Epithelial cell of proximal tubule (primary cell): ENCODE data around the gene YES1. TPM values are rescaled to one million over a fixed set of nuclear protein-coding genes. Genes with fewer than 3 reads are reported as not detected.

Source experiments
- DNase-seq: peaks from one replicate; pipeline ENCODE4 v3.0.0-alpha.2; 2011; ENCODE audit warnings: low read depth
- H3K4me3 ChIP-seq: 2 replicates; pipeline ENCODE4 v1.5.1; 2011; ENCODE audit warnings: low read depth, mild to moderate bottlenecking, low read length
- total RNA-seq: library from RNA; depleted of rRNA; stranded (reverse); fragments of >200 nt; gene quantifications from 2 replicates; pipeline ENCODE4 v1.2.3, GENCODE V29; 2015
- TF ChIP-seq, protein P1 (sequence below): conservative IDR thresholded peaks from 2 replicates; pipeline ENCODE4 v1.5.1; 2012; ENCODE audit warnings: low read depth, mild to moderate bottlenecking, low read length

YES1 gene
- total RNA-seq, 1 donor from 2014 or later: 109 TPM

DNA sequence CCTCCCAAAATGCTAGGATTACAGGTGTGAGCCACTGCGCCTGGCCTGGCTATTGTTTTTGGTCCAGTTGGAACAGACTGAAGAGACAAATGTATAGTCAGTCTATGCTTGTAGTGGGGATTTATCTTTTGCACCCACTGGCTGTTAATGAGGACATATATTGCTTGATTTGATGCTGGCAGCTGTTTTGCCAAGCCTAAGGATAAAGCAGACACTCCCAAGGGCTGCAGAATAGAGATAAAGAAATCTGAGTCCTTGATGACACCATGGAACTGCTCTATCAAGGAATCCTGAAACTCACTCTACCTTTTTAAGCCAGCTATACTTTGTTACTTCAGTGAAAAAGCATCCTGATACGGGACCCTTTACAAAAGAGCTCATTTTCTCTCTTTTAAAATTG lies 56.5 kb downstream of the YES1 start:
- TF ChIP-seq, protein P1, sequence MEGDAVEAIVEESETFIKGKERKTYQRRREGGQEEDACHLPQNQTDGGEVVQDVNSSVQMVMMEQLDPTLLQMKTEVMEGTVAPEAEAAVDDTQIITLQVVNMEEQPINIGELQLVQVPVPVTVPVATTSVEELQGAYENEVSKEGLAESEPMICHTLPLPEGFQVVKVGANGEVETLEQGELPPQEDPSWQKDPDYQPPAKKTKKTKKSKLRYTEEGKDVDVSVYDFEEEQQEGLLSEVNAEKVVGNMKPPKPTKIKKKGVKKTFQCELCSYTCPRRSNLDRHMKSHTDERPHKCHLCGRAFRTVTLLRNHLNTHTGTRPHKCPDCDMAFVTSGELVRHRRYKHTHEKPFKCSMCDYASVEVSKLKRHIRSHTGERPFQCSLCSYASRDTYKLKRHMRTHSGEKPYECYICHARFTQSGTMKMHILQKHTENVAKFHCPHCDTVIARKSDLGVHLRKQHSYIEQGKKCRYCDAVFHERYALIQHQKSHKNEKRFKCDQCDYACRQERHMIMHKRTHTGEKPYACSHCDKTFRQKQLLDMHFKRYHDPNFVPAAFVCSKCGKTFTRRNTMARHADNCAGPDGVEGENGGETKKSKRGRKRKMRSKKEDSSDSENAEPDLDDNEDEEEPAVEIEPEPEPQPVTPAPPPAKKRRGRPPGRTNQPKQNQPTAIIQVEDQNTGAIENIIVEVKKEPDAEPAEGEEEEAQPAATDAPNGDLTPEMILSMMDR: no peak
- H3K4me3 ChIP-seq: no peak overlapping the region

DNA sequence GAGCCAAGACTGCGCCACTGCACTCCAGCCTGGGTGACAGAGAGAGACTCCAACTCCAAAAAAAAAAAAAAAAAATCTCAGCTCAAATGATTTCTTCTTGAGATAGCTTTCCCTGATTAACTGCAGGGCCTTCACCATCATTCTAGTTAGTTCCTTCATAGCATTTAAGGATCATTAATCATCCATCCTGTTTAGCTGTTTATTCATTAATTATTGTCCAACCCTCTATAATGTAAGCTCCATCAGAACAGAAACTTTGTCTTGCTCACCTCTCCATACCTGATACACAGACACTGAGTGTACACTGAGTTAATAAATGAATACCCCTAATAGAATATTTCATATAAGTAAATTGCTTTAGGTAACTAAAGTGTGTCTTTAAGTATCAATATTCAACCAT lies 57.4 kb downstream of the YES1 start:
- H3K4me3 ChIP-seq: no peak overlapping the region
- peak; percentile 12 for DNase-seq
- TF ChIP-seq, protein P1: no peak

More for the DNA sequence above, 56.5 kb downstream of the YES1 start:
- DNase-seq: no peak

DNA sequence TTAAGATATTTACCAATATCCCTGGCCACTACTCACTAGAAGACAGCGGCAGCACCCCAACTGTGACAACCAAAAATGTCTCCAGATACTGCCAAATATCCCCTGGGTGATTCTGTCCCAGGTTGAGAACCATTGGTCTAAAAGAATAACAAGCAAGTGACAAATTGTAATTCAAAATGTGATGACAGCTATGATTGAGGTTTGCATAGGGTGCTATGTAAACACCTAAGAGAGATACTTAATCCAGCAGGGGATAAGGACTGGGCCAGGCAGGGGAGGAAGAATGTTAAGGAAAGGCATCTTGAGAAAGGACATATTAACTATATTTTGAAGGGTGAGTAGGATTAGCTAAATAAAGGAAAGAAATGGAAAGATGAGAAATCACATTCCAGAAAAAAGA lies 61.6 kb downstream of the YES1 start:
- TF ChIP-seq, protein P1: no peak
- H3K4me3 ChIP-seq: no peak overlapping the region
- no peak for DNase-seq

DNA sequence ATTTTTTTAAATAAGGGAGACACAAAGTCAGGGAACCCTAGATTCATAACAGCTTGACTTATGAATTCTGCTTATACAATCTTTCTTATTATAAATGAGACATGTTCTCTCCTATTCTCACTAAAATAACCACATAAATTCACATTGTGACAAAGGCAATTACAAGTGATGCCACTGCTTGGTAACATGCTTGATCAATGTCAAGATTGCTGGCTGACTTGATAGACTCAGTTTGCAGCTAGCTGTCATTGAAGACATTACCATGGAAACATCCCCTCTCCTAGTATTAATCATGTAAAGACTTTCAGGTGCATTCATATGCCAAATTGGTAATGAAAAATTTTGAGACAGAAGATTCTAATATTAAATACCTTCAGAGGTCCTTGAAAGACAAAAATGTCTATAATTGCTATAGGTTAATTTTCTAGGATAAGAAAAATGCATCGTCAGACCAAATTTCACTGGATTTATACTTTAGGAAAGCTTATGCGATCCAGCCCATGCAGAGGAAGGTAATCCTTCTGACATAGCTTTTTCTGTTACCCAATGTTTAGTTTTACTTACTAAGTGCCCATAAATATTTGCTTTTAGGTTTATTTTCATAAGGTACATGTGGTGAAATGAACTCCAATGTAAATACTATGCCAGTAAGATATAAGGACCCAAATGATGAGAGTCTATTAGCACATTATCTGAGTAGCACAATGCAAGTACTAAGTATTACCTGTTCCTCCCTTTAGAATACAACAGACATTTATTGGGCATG lies 67.0 kb downstream of the YES1 start:
- H3K4me3 ChIP-seq: no peak overlapping the region

DNA sequence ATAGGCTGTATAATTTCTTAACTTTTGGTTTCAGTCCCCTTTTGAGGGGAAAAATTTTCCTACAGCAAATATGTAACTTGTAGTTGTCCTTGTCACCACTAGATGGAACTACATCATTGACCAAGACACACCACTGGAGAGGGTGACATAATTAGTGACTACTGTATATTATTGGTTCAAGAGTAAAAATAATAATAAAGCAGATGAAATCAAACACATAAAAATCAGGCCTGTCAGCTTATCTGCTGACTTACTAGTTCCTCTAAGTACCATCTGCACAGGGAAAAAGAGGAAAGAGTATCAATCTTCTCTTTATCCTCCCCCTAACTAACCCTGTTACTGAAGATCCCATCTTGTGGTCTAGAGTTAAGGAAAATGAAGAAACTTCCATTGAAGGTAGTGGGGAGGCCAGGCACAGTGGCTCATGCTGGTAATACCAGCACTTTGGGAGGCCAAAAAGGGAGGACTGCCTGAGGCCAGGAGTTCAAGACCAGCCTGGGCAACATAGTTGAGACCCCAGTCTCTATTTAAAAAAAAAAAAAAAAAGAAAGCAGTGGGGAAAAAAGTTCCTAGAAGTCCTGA lies 70.0 kb downstream of the YES1 start:
- peak; percentile 12 for DNase-seq
- TF ChIP-seq, protein P1: peak; percentile 74
- H3K4me3 ChIP-seq: no peak overlapping the region

More for the DNA sequence above, 67.0 kb downstream of the YES1 start:
- TF ChIP-seq, protein P1: no peak
- no peak for DNase-seq

DNA sequence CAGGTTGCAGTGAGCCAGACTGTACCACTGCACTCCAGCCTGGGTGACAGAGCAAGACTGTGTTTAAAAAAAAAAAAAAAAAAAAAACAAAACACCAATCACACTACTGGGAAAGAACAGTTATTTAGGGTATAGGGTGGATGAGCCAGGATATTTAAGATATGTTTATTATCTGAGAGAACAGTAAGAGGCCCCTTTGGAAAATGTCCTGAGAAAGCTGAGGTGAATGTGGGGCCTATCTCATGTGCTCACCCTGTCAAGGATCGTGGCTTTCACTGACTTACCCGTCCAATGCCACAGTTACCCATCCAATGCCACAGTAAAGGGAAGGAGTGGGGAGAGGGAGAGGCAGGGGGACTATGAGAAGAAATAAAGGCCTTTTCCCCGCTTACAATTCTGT lies 79.7 kb downstream of the YES1 start:
- no peak overlapping the region for H3K4me3 ChIP-seq
- no peak for DNase-seq
- TF ChIP-seq, protein P1: no peak

DNA sequence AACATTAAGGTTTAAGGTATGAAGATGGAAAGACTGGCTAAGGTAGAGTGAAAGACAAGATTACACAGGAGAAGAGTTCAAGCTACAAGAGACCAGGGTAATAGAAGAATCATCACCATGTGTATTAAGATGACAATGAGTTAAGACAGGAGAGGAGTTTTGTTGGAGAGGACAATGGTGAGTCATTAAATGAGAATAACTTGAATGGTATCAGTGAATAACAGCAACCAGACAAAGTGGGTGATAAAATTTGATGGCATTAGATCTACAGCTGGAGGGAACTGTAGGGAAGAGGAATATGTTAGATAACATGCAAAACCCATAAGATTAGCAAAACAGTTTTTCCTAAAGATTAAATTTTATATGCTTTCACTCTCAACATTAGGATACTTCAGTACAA lies 80.9 kb downstream of the YES1 start:
- TF ChIP-seq, protein P1: no peak
- H3K4me3 ChIP-seq: no peak overlapping the region
- DNase-seq: no peak
